Endometrial microvascular endothelial cells (primary cell): Measurements from ENCODE around the gene PPP1CA. TPM values are rescaled to one million over a fixed set of nuclear protein-coding genes. Genes with fewer than 3 reads are reported as not detected.
"Not testable (repeated sequence)": the region's sequence is repeated elsewhere in the genome, so short reads cannot be mapped to it uniquely, and the experiment has no call there.

Source experiments
- in situ Hi-C: cut with HindIII; loops from 2 replicates; pipeline ENCODE4 v1.10.0; 2017; ENCODE audit warnings: low sequenced_read_pairs, low pct_unique_long_range_greater_than_20kb; ENCODE audit errors: inconsistent ontology term
- total RNA-seq: library from RNA; depleted of rRNA; stranded (reverse); fragments of >200 nt; gene quantifications from one replicate; pipeline ENCODE4 v1.2.3, GENCODE V29; 2015; ENCODE audit errors: inconsistent ontology term

PPP1CA gene
- total RNA-seq, 1 donor from 2014 or later: 302 TPM

- in situ Hi-C loops: no loop called here
Observed at GRCh38 chr11:67407688-67408163, 6.1 kb upstream of the PPP1CA start.

DNA sequence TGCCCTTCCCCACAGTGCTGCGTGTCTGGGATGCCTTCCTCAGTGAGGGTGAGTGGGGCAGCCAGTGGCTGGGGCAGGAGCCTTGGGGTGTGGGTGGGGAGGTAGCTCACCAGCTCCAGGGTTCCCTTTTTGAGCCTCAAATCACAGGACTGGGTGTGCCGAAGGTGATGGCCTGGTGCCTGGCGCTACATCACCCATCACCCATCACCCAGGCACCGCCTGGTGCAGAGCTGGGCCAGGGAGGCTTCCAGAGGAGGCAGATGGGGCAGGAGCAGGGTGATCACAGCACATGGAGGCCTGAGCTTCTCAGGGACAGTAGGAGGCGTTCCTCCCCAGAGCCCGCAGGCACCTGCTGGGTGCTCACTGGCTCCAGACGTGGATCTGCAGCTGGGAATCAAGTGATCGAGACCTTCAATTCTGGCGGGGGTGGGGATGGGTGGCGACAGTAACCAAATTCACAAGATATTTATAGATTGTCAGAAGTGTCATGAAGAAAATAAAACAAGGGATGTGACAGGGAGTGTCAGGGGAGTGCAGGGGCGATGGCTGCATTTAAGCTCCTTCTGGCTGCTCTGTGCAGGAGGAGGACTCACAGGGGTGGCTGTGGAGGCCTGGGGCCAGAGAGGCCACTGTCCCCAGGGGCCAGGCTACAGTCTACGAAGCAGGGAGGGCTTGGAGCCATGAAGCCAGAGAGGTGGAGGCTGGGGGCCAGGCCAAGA is 5.5 kb upstream of the PPP1CA start:
- in situ Hi-C loops: no loop called here

- in situ Hi-C loops: no loop called here
Observed at GRCh38 chr11:67406420-67406968, 4.8 kb upstream of the PPP1CA start.

DNA sequence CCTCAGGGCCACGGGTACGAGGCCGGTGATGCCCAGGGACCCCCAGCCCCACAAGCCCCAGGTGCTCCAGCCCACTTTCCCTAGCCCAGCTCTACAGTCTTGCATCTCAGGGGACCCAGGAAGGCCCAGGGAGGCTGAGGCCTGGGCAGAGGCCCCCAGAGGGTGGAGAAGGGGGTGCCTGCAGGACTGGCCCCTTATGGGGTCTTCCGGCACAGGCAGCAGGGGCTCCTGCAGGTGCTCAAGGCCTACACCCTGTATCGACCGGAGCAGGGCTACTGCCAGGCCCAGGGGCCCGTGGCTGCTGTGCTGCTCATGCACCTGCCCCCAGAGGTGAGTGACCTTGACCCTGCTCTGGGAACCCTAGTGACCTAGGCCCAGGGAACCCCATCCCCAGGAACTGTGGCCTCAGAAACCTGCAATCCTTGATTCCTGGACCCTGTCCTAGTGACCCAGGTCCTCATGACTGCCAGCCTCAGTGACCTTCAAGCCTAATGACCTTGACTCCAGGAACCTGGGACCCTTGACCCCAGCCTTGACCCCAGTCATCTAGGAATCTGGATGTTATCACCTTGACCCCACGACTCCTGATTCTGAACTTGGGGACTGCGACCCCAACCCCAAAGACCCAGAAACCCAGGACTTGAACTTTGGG is 4.2 kb upstream of the PPP1CA start:
- in situ Hi-C loops: no loop called here

GRCh38 chr11:67405196-67405567 is 3.5 kb upstream of the PPP1CA start:
- in situ Hi-C loops: no loop called here

- in situ Hi-C loops: no loop called here
Observed at GRCh38 chr11:67404515-67405195, 3.0 kb upstream of the PPP1CA start.

DNA sequence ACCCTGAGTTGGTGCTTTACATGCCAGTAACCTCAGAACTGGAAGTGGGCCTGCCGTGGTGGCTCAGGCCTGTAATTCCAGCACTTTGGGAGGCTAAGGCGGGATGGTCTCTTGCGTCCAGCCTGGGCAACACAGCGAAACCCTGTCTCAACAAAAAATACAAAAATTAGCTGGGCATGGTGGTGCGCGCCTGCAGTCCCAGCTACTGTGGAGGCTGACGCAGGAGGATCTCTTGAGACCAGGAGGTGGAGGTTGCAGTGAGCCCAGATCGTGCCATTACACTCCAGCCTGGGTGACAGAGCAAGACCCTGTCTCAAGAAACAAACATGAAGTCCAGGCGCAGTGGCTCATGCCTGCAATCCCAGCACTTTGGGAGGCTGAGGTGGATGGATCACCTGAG is 1.4 kb upstream of the PPP1CA start:
- in situ Hi-C loops: not testable (repeated sequence)

DNA sequence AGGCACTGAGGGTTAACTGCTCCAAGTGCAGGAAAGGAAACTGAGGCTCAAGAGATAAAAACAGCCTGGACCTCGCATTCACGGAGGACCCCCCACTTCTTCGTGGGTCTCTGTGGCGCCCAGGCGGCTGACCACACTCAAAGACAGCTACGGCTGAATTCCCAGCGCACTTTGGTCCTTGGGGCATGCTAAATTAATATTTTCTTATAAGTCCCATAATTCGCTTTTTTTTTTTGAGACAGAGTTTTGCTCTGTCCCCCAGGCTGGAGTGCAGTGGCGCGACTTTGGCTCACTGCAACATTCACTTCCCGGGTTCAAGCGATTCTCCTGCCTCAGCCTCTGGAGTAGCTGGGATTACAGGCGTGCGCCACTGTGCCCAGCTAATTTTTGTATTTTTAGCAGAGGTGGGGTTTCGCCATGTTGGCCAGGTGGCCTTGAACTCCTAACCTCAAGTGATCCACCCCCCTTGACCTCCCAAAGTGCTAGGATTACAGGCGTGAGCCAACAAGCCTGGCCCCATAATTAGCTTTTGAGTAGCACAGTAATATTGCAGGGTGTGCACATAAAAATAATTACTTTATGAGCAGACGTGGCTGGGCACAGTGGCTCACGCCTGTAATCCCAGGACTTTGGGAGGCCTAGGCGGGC is 658 bp upstream of the PPP1CA start:
- in situ Hi-C loops: not testable (repeated sequence)

GRCh38 chr11:67400942-67401494 is 640 bp downstream of the PPP1CA start:
- in situ Hi-C loops: no loop called here

DNA sequence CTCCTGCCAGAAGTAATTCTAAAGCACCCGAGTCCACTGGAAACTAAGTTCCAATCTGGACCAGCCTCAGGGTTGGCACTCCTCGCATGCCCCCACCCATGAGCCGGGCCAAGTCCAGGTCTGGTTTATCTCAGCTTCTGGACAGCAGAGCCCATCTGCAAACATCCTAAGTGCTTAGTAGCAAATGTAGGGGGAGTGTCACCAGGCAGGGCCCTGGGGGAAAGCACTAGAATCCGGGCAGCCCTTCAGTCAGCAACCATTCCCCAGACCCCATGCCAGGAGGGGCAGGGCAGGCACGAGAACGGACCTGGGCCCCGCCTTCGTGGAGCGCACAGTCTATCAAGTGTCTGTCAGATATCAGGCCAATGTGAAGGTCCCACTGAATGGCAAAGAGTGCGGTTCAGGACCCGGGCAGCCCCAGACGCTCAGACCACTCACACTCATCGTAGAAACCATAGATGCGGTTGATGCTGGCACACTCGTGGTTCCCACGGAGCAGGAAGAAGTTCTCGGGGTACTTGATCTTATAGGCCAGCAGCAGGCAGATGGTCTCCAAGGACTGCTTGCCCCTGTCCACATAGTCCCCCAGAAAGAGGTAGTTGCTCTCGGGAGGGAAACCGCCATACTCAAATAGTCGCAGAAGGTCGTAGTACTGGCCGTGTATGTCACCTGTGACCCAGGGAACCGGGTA is 1.3 kb downstream of the PPP1CA start:
- in situ Hi-C loops: no loop called here

DNA sequence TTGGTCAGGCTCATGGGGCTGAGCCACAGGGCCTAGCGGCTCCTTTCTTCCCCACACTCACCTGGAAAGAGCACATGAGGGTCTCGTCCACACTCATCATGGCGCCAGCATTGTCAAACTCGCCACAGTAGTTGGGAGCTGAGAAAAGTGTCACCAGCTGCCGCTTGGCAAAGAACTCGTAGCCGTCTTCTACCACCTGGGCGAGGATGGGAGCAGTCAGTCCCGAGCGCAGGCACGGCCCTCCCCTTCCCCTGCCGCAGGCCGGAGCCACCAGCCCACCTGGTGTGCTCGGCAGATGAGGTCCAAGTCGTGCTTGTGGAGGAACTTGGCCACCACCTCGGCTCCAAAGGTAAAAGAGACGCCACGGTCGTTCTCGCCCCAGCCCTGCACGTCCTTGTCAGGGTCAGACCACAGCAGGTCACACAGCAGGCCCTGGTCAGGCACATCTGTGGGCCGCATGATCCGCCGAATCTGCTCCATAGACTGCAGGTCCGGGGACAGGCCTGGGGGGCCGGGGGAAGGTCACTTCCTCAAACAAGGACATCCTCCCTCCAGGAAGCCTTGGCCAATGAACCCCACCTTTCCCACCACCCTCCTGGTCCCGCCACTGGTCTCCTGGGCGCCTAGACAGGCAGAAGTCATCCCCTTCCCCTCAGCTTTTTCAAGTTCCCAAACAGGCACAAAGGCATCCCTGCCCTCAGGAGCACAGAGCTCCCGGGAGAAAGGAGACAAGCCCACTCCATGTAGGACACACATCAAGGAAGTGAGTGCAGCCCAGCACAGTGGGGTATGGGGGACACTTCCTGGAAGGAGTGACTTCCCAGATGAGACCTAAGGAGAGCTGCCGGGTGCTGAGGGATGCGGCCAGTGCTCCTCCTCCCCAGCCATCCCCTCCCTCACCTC is 2.7 kb downstream of the PPP1CA start:
- in situ Hi-C loops: no loop called here

DNA sequence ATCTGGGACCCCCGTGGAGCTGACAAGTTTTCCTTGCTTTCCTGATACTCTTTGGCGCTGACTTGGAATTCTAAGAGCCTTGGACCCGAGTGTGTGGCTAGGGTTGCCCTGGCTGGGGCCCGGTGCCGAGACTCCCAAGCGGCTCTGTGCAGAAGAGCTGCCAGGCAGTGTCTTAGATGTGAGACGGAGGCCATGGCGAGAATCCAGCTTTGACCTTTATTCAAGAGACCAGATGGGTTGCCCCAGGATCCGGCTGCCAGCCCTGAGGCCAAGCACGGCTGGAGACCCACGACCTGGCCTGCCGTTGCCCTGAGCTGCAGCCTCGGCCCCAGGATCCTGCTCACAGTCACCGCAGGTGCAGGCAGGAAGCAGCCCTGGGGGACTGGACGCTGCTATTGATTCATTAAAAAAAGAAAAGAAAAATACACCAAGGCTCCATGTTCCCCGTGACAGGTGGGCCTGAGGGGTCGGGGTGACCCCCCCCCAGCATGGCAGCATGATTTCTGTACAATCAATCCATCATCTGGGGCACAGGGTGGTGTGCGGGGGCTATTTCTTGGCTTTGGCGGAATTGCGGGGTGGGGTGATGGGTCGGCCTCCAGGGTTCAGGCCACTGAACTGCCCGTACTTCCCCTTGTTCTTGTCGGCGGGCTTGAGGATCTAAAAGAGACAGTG is 3.5 kb downstream of the PPP1CA start:
- in situ Hi-C loops: no loop called here

GRCh38 chr11:67397536-67397935 is 4.1 kb downstream of the PPP1CA start:
- in situ Hi-C loops: no loop called here

DNA sequence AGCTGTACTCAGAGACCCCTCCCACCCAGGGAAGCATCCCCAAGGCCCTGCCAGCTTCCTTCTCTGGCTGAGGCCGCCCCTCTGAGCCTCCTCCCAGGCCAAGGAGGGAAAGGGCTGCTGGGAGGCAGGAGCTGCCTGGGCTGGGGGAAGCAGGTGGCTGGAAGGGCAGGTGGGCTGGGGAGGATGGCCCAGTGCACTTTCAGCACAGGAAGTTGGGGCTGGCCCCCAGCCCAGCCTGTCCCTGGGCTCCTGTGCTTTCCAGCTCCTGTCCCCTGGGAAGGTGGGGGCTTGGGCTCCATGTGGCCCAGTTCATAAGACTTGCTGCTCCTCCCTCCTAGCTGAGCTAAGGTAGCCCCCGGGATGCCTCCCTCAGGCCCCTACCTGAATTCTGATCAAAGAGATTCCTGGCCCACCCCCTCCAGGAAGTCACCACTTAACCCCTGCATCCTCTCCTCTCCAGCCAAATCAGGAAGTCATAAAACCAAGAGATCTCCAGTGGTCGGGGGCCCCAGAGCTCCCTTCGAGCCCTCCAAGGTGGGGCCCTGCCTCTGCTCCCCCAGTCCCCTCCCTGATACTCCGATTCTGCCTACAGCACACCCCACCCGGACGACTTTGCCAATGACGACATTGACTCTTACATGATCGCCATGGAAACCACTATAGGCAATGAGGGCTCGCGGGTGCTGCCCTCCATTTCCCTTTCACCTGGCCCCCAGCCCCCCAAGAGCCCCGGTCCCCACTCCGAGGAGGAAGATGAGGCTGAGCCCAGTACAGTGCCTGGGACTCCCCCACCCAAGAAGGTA is 4.9 kb downstream of the PPP1CA start:
- in situ Hi-C loops: no loop called here

GRCh38 chr11:67396259-67396581 is 5.4 kb downstream of the PPP1CA start:
- in situ Hi-C loops: no loop called here

DNA sequence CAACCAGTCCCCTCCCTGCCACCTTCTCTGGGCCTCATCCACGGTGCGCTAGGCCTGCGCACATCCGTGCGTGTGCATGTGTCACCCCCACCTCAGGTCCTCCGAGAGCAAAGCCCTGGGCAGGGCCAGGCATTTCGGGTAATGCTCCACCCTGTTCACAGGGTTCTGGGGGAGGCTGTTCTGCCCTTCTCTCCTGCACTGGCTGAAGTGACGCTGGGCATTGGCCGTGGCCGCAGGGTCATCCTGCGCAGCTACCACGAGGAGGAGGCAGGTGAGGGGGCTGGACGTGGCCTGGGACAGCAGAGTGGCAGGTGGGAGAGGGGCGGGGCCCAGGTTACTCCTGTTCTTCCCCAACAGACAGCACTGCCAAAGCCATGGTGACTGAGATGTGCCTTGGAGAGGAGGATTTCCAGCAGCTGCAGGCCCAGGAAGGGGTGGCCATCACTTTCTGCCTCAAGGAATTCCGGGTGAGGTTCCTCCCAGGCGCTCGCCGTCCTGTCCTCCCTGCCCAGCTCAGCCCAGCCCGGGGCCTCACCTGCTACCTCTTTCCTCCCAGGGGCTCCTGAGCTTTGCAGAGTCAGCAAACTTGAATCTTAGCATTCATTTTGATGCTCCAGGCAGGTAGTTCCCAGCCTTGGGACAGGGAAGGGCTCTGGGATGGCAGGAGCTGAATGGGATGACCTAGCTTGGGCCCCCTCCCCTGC is 6.0 kb downstream of the PPP1CA start:
- in situ Hi-C loops: no loop called here
